SU-DHL-6 (cell line): ENCODE results near the gene CERS6.

Experiments used
- CTCF ChIP-seq: fragments of 200-600 bp; sonication (generic); IDR thresholded peaks from one replicate; pipeline ENCODE4 v1.5.1; 2017; ENCODE audit warnings: antibody characterized with exemption, mild to moderate bottlenecking, low read length, moderate library complexity; ENCODE audit not compliant: insufficient read depth, poor library complexity, severe bottlenecking
- EZH2phosphoT487 ChIP-seq: fragments of 200-600 bp; sonication (generic), shearing (Covaris generic); conservative IDR thresholded peaks from 2 replicates; pipeline ENCODE4 v1.6.1; 2018; ENCODE audit warnings: mild to moderate bottlenecking, antibody characterized with exemption, low read length, moderate library complexity, mixed read lengths

GRCh38 chr2:168697668-168698121 lies 241.6 kb downstream of the CERS6 start:
- TF ChIP-seq CTCF (no peak), EZH2phosphoT487 (no peak)
